Neutrophil (primary cell): ENCODE results near the gene REP15.
"Not testable (repeated sequence)": the region's sequence is repeated elsewhere in the genome, so short reads cannot be mapped to it uniquely, and the experiment has no call there.

Experiments used
- H3K27ac ChIP-seq: fragments of 200-600 bp; sonication (generic); 2 replicates; pipeline ENCODE4 v1.5.1; 2016; ENCODE audit warnings: mild to moderate bottlenecking, moderate library complexity
- H3K27me3 ChIP-seq: fragments of 200-600 bp; sonication (generic); 2 replicates; pipeline ENCODE4 v1.6.0; 2016; ENCODE audit warnings: mild to moderate bottlenecking
- H3K36me3 ChIP-seq: fragments of 200-600 bp; sonication (generic); 2 replicates; pipeline ENCODE4 v1.5.1; 2017
- H3K4me1 ChIP-seq, 2 experiments: fragments of 200-600 bp in 1 of 2; sonication (generic) in 1 of 2; 1 replicate in 1 of 2; 2 replicates in 1 of 2; pipeline versions ENCODE4 v1.5.1 to v1.6.1; 2013 to 2016; ENCODE audit warnings: low read depth in 1 of 2, low read length in 1 of 2, mild to moderate bottlenecking in 1 of 2, moderate library complexity in 1 of 2; ENCODE audit not compliant: control insufficient read depth in 1 of 2, insufficient read depth in 1 of 2
- H3K4me3 ChIP-seq, 2 experiments: fragments of 200-600 bp in 1 of 2; sonication (generic) in 1 of 2; 1 replicate in 1 of 2; 2 replicates in 1 of 2; pipeline ENCODE4 v1.5.1; 2013 to 2016; ENCODE audit warnings: low read depth in 1 of 2, low read length in 1 of 2, mild to moderate bottlenecking in 1 of 2, moderate library complexity in 1 of 2
- H3K9me3 ChIP-seq: fragments of 200-600 bp; sonication (generic); 2 replicates; pipeline ENCODE4 v1.5.1; 2016
- TF ChIP-seq, protein P1 (sequence below): fragments of 200-600 bp; sonication (generic); IDR thresholded peaks from 2 replicates; pipeline ENCODE4 v1.5.1; 2016; ENCODE audit warnings: antibody characterized with exemption

Gene REP15

DNA sequence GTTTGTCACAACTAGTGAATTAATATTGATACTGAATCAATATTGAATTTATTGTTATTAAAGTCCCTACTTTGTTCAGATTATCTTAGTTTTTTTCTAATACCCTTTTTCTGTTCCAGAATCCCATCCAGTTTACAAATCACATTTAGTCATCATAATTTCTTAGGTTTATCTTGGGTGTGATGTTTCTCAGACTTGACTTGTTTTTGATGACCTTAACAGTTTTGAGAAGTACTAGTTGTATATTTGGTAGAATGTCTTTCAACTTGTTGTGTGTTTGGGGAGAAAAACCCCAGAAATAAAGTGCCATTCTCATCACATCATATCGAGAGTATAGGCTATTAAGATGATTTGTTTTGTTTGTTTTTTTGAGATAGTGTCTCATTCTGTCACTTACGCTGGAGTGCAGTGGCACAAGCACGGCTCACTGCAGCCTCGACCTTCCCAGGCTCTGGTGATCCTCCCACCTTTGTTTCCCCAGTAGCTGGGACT lies 33.9 kb downstream of the REP15 start:
- Histone ChIP-seq H3K27me3 (no peaks in the 10 kb centered on the region), H3K9me3 (no peaks in the 10 kb centered on the region), H3K4me3 (no peak overlapping the region), H3K4me1 (no peaks in the 10 kb centered on the region), H3K36me3 (peaks cover 12% of the 10 kb centered on the region), H3K27ac (no peak overlapping the region)
- TF ChIP-seq, protein P1, sequence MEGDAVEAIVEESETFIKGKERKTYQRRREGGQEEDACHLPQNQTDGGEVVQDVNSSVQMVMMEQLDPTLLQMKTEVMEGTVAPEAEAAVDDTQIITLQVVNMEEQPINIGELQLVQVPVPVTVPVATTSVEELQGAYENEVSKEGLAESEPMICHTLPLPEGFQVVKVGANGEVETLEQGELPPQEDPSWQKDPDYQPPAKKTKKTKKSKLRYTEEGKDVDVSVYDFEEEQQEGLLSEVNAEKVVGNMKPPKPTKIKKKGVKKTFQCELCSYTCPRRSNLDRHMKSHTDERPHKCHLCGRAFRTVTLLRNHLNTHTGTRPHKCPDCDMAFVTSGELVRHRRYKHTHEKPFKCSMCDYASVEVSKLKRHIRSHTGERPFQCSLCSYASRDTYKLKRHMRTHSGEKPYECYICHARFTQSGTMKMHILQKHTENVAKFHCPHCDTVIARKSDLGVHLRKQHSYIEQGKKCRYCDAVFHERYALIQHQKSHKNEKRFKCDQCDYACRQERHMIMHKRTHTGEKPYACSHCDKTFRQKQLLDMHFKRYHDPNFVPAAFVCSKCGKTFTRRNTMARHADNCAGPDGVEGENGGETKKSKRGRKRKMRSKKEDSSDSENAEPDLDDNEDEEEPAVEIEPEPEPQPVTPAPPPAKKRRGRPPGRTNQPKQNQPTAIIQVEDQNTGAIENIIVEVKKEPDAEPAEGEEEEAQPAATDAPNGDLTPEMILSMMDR = no peak

DNA sequence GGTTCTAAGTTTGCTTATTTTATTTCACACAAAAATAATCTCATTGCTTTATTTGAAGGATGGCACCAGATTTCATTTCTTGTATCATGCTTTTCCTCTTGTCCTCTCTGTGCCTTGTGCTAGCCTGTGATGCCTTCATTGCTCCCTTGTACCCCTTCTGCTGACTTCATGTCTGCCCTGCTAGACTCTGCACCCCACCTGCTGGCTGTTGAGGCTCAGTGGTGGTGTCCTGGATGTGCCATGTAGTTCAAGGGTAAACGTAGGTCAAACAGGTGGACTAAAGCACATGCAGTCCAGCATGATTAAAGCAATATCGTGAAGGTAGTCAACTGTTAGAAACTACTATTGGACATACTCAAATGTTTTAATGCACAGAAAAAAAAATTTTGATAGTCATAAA lies 36.0 kb downstream of the REP15 start:
- Histone ChIP-seq H3K4me1 (no peaks in the 10 kb centered on the region), H3K4me3 (no peak overlapping the region), H3K36me3 (peaks cover 14% of the 10 kb centered on the region), H3K27ac (no peak overlapping the region), H3K9me3 (no peaks in the 10 kb centered on the region), H3K27me3 (no peaks in the 10 kb centered on the region)
- TF ChIP-seq, protein P1 = no peak

DNA sequence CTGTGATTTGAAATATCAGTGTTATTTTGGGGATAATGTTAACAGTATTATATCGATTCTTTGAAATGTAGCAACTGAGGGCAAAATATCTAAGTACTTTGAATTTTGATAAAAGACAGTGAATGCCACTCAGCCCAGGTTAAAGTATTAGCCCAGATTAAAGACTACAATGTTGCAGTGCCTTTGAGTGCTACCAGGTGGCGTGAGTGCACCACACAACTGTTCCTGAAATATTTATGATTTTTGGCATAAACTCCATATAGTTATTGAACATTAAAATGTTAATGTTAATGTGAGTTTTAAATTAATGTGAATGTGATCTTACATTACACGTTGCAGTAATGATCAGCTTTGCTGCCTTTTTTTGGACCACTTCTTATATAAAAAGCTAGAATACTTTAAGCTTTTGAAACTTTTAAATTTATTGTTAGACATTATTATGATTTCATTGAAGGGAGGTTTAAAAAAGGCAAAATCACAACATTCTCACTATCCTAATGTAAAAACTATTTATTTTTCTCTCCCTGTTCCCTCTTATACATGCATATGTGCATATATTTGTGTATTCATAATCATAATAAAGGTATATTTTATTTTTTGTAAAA lies 36.9 kb downstream of the REP15 start:
- H3K36me3 ChIP-seq = peaks cover 19% of the 10 kb centered on the region
- TF ChIP-seq, protein P1 = no peak

DNA sequence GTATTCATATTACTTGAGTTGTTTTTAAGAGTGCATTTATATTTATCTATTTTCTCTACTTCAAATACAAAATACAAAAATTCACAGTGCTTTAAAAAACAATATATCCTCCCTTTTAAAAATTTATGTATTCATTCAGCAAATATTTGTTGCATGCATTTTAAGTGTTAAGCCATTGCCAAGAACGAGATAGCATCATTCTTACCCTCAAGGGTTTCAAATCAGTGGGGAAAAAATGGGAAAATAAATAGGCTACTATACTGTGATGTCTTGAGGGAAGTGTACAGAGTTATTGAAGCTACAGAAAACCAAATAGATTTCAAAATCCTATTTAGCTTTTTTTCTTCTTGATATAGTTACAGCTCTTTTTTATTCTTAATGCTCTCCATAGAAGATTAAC lies 37.5 kb downstream of the REP15 start:
- H3K4me3 ChIP-seq = no peak overlapping the region
- H3K9me3 ChIP-seq = no peaks in the 10 kb centered on the region
- TF ChIP-seq, protein P1 = no peak
- H3K27me3 ChIP-seq = no peaks in the 10 kb centered on the region
- H3K27ac ChIP-seq = no peak overlapping the region
- peaks cover 22% of the 10 kb centered on the region for H3K36me3 ChIP-seq
- no peaks in the 10 kb centered on the region for H3K4me1 ChIP-seq

More for the DNA sequence above, 36.9 kb downstream of the REP15 start:
- H3K4me3 ChIP-seq = no peak overlapping the region
- no peak overlapping the region for H3K27ac ChIP-seq
- no peaks in the 10 kb centered on the region for H3K9me3 ChIP-seq
- H3K4me1 ChIP-seq = no peaks in the 10 kb centered on the region
- no peaks in the 10 kb centered on the region for H3K27me3 ChIP-seq

DNA sequence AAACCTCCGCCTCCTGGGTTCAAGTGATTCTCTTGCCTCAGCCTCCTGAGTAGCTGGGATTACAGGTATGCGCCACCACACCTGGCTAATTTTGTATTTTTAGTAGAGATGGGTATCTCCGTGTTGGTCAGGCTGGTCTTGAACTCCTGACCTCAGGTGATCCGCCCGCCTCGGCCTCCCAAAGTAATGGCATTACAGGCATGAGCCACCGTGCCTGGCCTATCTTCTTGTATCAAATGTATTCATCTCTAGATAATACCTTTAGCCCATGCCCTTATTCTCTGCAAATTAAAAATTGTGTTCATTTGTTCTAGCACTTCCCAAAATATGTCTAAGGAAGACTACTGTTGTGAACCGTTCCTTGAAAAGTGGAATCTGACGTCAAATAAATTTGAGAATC lies 38.1 kb downstream of the REP15 start:
- not testable (repeated sequence) for H3K27me3 ChIP-seq, H3K9me3 ChIP-seq, H3K27ac ChIP-seq, H3K4me1 ChIP-seq, H3K4me3 ChIP-seq
- H3K36me3 ChIP-seq = peaks cover 27% of the 10 kb centered on the region

DNA sequence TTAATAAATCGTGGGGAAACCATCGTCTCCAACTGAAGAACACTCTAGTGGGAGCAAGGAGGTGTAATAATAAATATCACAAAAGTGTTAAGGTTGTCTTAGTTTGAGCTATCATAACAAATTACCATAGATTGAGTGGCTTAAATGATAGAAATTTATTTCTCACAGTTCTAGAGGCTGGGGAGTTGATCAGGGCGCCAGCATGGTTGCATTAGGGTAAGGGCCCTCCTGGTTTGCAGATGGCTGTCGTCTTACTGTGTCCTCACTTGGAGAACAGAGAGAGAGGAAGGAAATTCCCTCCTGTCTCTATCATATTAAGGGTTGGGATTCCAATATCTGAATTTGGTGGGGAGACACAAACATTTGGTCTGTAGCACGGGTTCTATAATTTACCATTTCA lies 47.4 kb downstream of the REP15 start:
- TF ChIP-seq, protein P1 = no peak
- no peak overlapping the region for H3K27ac ChIP-seq
- no peaks in the 10 kb centered on the region for H3K9me3 ChIP-seq
- H3K4me1 ChIP-seq = peaks cover 0 to 7% of the 10 kb centered on the region in 2 experiments
- H3K36me3 ChIP-seq = peaks cover 20% of the 10 kb centered on the region
- no peak overlapping the region for H3K4me3 ChIP-seq
- H3K27me3 ChIP-seq = no peaks in the 10 kb centered on the region

DNA sequence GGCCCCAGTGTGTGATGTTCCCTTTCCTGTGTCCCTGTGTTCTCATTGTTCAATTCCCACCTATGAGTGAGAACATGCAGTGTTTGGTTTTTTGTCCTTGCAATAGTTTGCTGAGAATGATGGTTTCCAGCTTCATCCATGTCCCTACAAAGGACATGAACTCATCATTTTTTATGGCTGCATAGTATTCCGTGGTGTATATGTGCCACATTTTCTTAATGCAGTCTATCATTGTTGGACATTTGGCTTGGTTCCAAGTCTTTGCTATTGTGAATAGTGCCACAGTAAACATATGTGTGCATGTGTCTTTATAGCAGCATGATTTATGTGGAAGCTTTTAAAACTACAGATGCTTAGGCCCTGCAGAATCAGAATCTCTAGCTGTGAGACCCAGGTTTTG lies 49.5 kb downstream of the REP15 start:
- not testable (repeated sequence) for H3K9me3 ChIP-seq, H3K36me3 ChIP-seq, H3K27ac ChIP-seq, H3K4me3 ChIP-seq, H3K27me3 ChIP-seq, H3K4me1 ChIP-seq
